Lower leg skin (tissue), 3 donors: ENCODE results near the gene TNFAIP8L1.

ENCODE experiments used
- POLR2A ChIP-seq, 2 donors: fragments of 450-650 bp; IDR thresholded peaks; one replicate each; pipeline ENCODE4 v1.6.1; 2016 to 2017; ENCODE audit warnings: antibody characterized with exemption in 2 of 2, mild to moderate bottlenecking in 1 of 2, moderate library complexity in 1 of 2
- TF ChIP-seq, protein P1 (sequence below), 3 donors: fragments of 450-650 bp; IDR thresholded peaks; one replicate each; pipeline ENCODE4 v1.5.1; 2016; ENCODE audit warnings: antibody characterized with exemption in 3 of 3, mild to moderate bottlenecking in 3 of 3, moderate library complexity in 2 of 3

GRCh38 chr19:4654437-4655361, 15.4 kb downstream of the TNFAIP8L1 start:
- TF ChIP-seq, protein P1, sequence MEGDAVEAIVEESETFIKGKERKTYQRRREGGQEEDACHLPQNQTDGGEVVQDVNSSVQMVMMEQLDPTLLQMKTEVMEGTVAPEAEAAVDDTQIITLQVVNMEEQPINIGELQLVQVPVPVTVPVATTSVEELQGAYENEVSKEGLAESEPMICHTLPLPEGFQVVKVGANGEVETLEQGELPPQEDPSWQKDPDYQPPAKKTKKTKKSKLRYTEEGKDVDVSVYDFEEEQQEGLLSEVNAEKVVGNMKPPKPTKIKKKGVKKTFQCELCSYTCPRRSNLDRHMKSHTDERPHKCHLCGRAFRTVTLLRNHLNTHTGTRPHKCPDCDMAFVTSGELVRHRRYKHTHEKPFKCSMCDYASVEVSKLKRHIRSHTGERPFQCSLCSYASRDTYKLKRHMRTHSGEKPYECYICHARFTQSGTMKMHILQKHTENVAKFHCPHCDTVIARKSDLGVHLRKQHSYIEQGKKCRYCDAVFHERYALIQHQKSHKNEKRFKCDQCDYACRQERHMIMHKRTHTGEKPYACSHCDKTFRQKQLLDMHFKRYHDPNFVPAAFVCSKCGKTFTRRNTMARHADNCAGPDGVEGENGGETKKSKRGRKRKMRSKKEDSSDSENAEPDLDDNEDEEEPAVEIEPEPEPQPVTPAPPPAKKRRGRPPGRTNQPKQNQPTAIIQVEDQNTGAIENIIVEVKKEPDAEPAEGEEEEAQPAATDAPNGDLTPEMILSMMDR (IDR thresholded peaks at IDR 0.05) = no peak
- no peak for TF ChIP-seq POLR2A (IDR thresholded peaks at IDR 0.05)
